ENCODE results near the gene SFMBT2.

- no peak for TF ChIP-seq POLR2AphosphoS5 (IDR thresholded peaks at IDR 0.05; ENCODE audit: borderline replicate concordance, low read depth, low read length)
- no peak for TF ChIP-seq EZH2 (IDR thresholded peaks at IDR 0.05)
Measured at GRCh38 chr10:7414766-7415165, 3.9 kb upstream of the SFMBT2 start.

All from SK-N-MC (cell line).